Gastroesophageal sphincter (tissue), 4 donors: ENCODE data around the gene CACNG1. TPM values are rescaled to one million over a fixed set of nuclear protein-coding genes. Genes with fewer than 3 reads are reported as not detected.

Experiments used
- ATAC-seq: fragments of 150-250 bp; one replicate; pipeline ENCODE4 v1.9.1; 2016; ENCODE audit warnings: mild to moderate bottlenecking, moderate library complexity
- H3K27ac ChIP-seq, 4 donors: fragments of 200-600 bp; sonication (generic) in 3 of 4; 1 replicate in 3 of 4; 2 replicates in 1 of 4; pipeline ENCODE4 v1.5.1; 2016 to 2019
- H3K27me3 ChIP-seq: fragments of 200-600 bp; sonication (generic); one replicate; pipeline ENCODE4 v1.5.1; 2019
- H3K36me3 ChIP-seq, 2 donors: fragments of 200-600 bp; sonication (generic); one replicate each; pipeline ENCODE4 v1.5.1; 2019; ENCODE audit warnings: control low read depth in 1 of 2
- H3K4me1 ChIP-seq, 3 donors: fragments of 200-600 bp; sonication (generic); 1 replicate in 2 of 3; 2 replicates in 1 of 3; pipeline ENCODE4 v1.5.1; 2016 to 2019; ENCODE audit warnings: control low read depth in 2 of 3
- H3K4me3 ChIP-seq, 2 donors: fragments of 200-600 bp; sonication (generic); one replicate each; pipeline ENCODE4 v1.5.1; 2019; ENCODE audit warnings: mild to moderate bottlenecking in 1 of 2, moderate library complexity in 1 of 2
- H3K9me3 ChIP-seq, 3 donors: fragments of 200-600 bp; sonication (generic); one replicate each; pipeline ENCODE4 v1.5.1; 2017 to 2019; ENCODE audit warnings: control low read depth in 2 of 3
- EP300 ChIP-seq: sonication (generic); formaldehyde crosslinking; IDR thresholded peaks from one replicate; pipeline ENCODE4 v1.6.1; 2017; ENCODE audit warnings: antibody characterized with exemption, mild to moderate bottlenecking
- POLR2A ChIP-seq, 2 donors: fragments of 450-650 bp; IDR thresholded peaks; one replicate each; pipeline ENCODE4 v1.6.1; 2017; ENCODE audit warnings: antibody characterized with exemption in 2 of 2, mild to moderate bottlenecking in 2 of 2, moderate library complexity in 1 of 2
- POLR2AphosphoS5 ChIP-seq: sonication (generic); formaldehyde crosslinking; IDR thresholded peaks from one replicate; pipeline ENCODE4 v1.6.1; 2017; ENCODE audit warnings: antibody characterized with exemption
- WGBS, 2 donors: methylation state at CpG; one replicate each; pipeline ENCODE4 v1.1.5; 2018; ENCODE audit warnings: low coverage in 1 of 2; 5-methylcytosine and 5-hydroxymethylcytosine counted together
- total RNA-seq, 4 donors: library from RNA; depleted of rRNA; stranded (reverse); fragments of >200 nt; gene quantifications; one replicate each; pipeline ENCODE4 v1.1.0, GENCODE V29; 2016
- TF ChIP-seq, protein P1 (sequence below), 4 experiments: fragments of 200-600 bp in 2 of 4; fragments of 450-650 bp in 2 of 4; sonication (generic) in 1 of 4; IDR thresholded peaks; one replicate each; pipeline ENCODE4 v1.5.1; 2017 to 2019; ENCODE audit warnings: antibody characterized with exemption in 4 of 4, mild to moderate bottlenecking in 2 of 4, moderate library complexity in 2 of 4

Gene CACNG1
- total RNA-seq, 4 donors from 2014 or later = not detected

DNA sequence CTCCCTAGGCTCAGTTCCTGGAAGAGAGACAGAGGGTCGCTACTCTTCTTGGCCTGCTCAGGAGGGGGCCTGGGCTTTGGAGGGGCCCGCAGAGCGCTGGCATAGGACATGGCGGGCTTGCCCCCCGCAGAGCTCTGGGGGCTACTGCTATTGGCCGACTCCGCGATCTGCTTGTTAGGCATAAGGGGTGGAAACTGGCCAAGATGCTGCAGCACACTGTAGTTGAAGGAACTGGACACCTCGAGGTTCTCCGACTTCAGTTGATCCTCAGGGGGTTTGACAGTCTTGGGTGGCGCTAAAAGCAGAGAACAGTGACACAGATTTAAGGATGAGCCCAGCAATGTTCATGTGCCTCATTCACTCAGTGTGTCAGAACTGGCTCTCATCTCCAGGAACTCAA lies 33.9 kb downstream of the CACNG1 start:
- Histone ChIP-seq H3K36me3 (peaks cover 0 to 35% of the 10 kb centered on the region in 2 donors), H3K9me3 (no peaks in the 10 kb centered on the region), H3K4me3 (no peak overlapping the region), H3K27me3 (no peaks in the 10 kb centered on the region), H3K27ac (no peak overlapping the region), H3K4me1 (no peaks in the 10 kb centered on the region)
- WGBS, 2 donors = 96% methylated on average over 6 of the region's 11 CpGs; no CpG with 5 or more reads in 1 of the 2 donors
- ATAC-seq = no peak
- TF ChIP-seq POLR2AphosphoS5 = no peak

DNA sequence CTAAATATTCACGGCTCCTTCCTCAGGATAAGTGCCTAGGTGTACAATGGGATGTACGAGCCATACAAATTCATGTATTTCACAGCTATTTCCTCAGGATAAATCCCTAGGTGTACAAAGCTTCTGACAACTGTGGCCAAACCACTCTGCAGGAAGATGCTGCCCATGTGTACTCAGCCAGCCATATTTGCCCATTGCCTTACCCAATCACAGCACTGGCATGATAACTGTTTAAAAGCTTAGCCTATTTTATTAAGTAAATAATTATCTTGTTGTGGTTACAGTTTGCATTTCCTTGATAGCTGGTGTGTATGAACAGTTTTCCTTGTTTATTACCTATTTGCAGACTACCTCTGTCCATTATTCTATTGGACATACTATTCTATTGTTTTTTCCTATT lies 35.1 kb downstream of the CACNG1 start:
- H3K4me1 ChIP-seq = no peaks in the 10 kb centered on the region
- no peak for ATAC-seq
- peaks cover 0 to 41% of the 10 kb centered on the region in 2 donors for H3K36me3 ChIP-seq
- no peaks in the 10 kb centered on the region for H3K27me3 ChIP-seq
- no peaks in the 10 kb centered on the region for H3K9me3 ChIP-seq
- H3K27ac ChIP-seq = no peak overlapping the region
- WGBS, 2 donors = 95% methylated on average over 2 of the region's 2 CpGs; no CpG with 5 or more reads in 1 of the 2 donors
- H3K4me3 ChIP-seq = no peak overlapping the region
- TF ChIP-seq, protein P1, sequence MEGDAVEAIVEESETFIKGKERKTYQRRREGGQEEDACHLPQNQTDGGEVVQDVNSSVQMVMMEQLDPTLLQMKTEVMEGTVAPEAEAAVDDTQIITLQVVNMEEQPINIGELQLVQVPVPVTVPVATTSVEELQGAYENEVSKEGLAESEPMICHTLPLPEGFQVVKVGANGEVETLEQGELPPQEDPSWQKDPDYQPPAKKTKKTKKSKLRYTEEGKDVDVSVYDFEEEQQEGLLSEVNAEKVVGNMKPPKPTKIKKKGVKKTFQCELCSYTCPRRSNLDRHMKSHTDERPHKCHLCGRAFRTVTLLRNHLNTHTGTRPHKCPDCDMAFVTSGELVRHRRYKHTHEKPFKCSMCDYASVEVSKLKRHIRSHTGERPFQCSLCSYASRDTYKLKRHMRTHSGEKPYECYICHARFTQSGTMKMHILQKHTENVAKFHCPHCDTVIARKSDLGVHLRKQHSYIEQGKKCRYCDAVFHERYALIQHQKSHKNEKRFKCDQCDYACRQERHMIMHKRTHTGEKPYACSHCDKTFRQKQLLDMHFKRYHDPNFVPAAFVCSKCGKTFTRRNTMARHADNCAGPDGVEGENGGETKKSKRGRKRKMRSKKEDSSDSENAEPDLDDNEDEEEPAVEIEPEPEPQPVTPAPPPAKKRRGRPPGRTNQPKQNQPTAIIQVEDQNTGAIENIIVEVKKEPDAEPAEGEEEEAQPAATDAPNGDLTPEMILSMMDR (IDR thresholded peaks at IDR 0.05) = no peak
- TF ChIP-seq EP300 (no peak), POLR2AphosphoS5 (no peak), POLR2A (IDR thresholded peaks at IDR 0.05) (no peak)

DNA sequence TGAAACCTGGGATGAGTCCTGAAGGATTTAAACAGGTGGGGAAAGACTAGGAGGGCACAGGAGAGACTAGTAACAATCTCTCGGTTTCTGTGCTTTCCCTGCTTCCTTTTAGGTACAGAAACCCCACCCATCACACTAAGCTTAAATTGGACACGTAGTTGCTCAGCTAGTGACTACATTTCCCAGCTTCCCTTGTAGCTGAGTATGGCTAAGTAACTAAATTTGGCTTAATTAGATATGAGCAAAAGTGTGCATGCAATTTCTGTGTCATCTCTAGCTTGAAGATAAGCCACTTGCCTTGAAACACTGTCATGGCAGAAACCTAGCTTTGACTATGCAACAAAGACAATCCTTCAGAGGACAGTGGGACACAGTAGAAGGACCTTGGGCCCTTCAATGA lies 36.5 kb downstream of the CACNG1 start:
- peaks cover 0 to 49% of the 10 kb centered on the region in 2 donors for H3K36me3 ChIP-seq
- 93 to 100% methylated on average over 2 of the region's 2 CpGs for WGBS, 2 donors
- no peaks in the 10 kb centered on the region for H3K27me3 ChIP-seq
- H3K4me1 ChIP-seq = no peaks in the 10 kb centered on the region
- H3K27ac ChIP-seq = no peak overlapping the region
- H3K4me3 ChIP-seq = no peak overlapping the region
- H3K9me3 ChIP-seq = no peaks in the 10 kb centered on the region
- ATAC-seq = no peak
- TF ChIP-seq POLR2A (IDR thresholded peaks at IDR 0.05) (no peak), POLR2AphosphoS5 (no peak), EP300 (no peak)
- TF ChIP-seq, protein P1 (IDR thresholded peaks at IDR 0.05) = no peak

DNA sequence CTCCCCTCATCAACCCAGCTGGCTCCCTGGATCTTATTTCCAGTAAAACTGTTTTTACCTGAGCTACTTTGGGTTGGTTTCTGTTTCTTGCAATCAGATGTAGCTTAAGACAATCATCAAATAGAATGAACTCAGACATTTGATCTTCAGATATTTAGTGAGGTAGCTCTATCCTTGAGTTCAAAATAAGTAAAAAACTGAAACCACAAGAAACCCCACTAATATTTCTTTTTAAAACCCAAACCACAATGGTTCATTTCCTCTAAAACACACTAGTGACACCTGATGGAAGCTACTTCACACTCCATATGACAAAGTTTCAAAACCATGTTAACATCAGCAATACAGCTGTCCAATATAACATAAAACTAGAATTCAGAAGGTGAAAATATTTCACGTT lies 37.8 kb downstream of the CACNG1 start:
- H3K4me3 ChIP-seq = no peak overlapping the region
- no peaks in the 10 kb centered on the region for H3K9me3 ChIP-seq
- no peaks in the 10 kb centered on the region for H3K27me3 ChIP-seq
- no peaks in the 10 kb centered on the region for H3K4me1 ChIP-seq
- peaks cover 0 to 54% of the 10 kb centered on the region in 2 donors for H3K36me3 ChIP-seq
- no peak overlapping the region for H3K27ac ChIP-seq
- TF ChIP-seq, protein P1 (IDR thresholded peaks at IDR 0.05) = no peak
- TF ChIP-seq EP300 = no peak
- TF ChIP-seq POLR2AphosphoS5 = no peak
- TF ChIP-seq POLR2A (IDR thresholded peaks at IDR 0.05) = no peak
- 67 to 80% methylated on average over 1 of the region's 1 CpG for WGBS, 2 donors
- no peak for ATAC-seq

DNA sequence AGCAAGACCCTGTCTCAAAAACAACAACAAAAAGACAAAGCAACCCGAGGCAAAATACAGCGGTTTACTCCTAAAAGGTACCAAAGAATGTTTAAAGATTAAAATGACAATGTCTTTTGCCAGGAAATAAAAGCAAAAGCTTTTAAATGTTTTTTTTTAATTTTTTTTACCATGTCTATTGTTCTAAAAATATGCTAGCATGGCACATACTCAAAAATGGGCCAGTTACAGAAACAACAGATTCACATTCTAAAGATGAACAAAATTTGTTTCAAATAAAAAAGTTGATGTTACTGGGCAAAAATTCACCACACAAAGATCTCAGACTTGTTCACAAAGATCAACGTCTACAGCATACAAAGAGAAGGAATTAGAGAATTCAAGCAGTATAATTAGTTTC lies 41.1 kb downstream of the CACNG1 start:
- H3K27ac ChIP-seq = no peak overlapping the region
- H3K4me3 ChIP-seq = no peak overlapping the region
- no peaks in the 10 kb centered on the region for H3K4me1 ChIP-seq
- H3K36me3 ChIP-seq = peaks cover 0 to 55% of the 10 kb centered on the region in 2 donors
- TF ChIP-seq POLR2AphosphoS5 = no peak
- TF ChIP-seq, protein P1 (IDR thresholded peaks at IDR 0.05) = no peak
- TF ChIP-seq POLR2A (IDR thresholded peaks at IDR 0.05) = no peak
- TF ChIP-seq EP300 = no peak
- H3K9me3 ChIP-seq = no peaks in the 10 kb centered on the region
- ATAC-seq = no peak
- no peaks in the 10 kb centered on the region for H3K27me3 ChIP-seq
- 86 to 88% methylated on average over 1 to 3 of the region's 3 CpGs for WGBS, 2 donors
